Endothelial cell (in vitro differentiated cells): ENCODE results near the gene CHST11. TPM values are rescaled to one million over a fixed set of nuclear protein-coding genes. Genes with fewer than 3 reads are reported as not detected.

Source experiments
- DNase-seq: peaks from one replicate; pipeline ENCODE4 v3.0.0; 2021; ENCODE audit warnings: low spot score
- H3K27ac Mint-ChIP-seq: one replicate; pipeline ENCODE4 v1.8.0; 2021; ENCODE audit warnings: mixed read lengths, inconsistent platforms; ENCODE audit not compliant: unreplicated experiment
- H3K27me3 Mint-ChIP-seq: one replicate; pipeline ENCODE4 v1.8.0; 2021; ENCODE audit warnings: mild to moderate bottlenecking, moderate library complexity, mixed read lengths, inconsistent platforms; ENCODE audit not compliant: unreplicated experiment
- H3K36me3 Mint-ChIP-seq: one replicate; pipeline ENCODE4 v1.8.0; 2021; ENCODE audit warnings: mild to moderate bottlenecking, low read depth, mixed read lengths, inconsistent platforms; ENCODE audit not compliant: unreplicated experiment
- H3K4me1 Mint-ChIP-seq: one replicate; pipeline ENCODE4 v1.8.0; 2021; ENCODE audit warnings: mild to moderate bottlenecking, mixed read lengths, inconsistent platforms; ENCODE audit not compliant: unreplicated experiment
- H3K4me3 Mint-ChIP-seq: one replicate; pipeline ENCODE4 v1.8.0; 2021; ENCODE audit warnings: mild to moderate bottlenecking, mixed read lengths, inconsistent platforms; ENCODE audit not compliant: unreplicated experiment
- H3K9me3 Mint-ChIP-seq: one replicate; pipeline ENCODE4 v1.8.0; 2021; ENCODE audit warnings: mixed read lengths, inconsistent platforms; ENCODE audit not compliant: unreplicated experiment
- CTCF ChIP-seq: fragments of 200-600 bp; sonication (generic); IDR thresholded peaks from one replicate; pipeline ENCODE4 v1.5.0; 2021; ENCODE audit warnings: antibody characterized with exemption; ENCODE audit not compliant: unreplicated experiment
- total RNA-seq: library from RNA; stranded (reverse); fragmentation: NEBNext Ultra II Directional; extraction: Animal tissue kit (Norgen Biotek cat#: 25700); gene quantifications from one replicate; pipeline ENCODE4 v1.2.1, GENCODE V29; 2021; ENCODE audit not compliant: unreplicated experiment

CHST11 gene
- total RNA-seq, 1 donor from 2014 or later, result 11.8 TPM

GRCh38 chr12:104501660-104502059 is 44.9 kb downstream of the CHST11 start:
- TF ChIP-seq CTCF, result no peak
- no peak for DNase-seq
- H3K27me3 Mint-ChIP-seq, result peaks cover 2% of the 10 kb centered on the region
- H3K27ac Mint-ChIP-seq, result no peak overlapping the region
- no peaks in the 10 kb centered on the region for H3K9me3 Mint-ChIP-seq
- H3K36me3 Mint-ChIP-seq, result peaks cover 4% of the 10 kb centered on the region
- no peak overlapping the region for H3K4me3 Mint-ChIP-seq
- H3K4me1 Mint-ChIP-seq, result peaks cover 3% of the 10 kb centered on the region

- DNase-seq, result no peak
- Mint-ChIP-seq H3K9me3 (no peaks in the 10 kb centered on the region), H3K27me3 (peaks cover 2% of the 10 kb centered on the region), H3K4me1 (peaks cover 3% of the 10 kb centered on the region), H3K4me3 (no peak overlapping the region), H3K36me3 (peaks cover 4% of the 10 kb centered on the region), H3K27ac (no peak overlapping the region)
- TF ChIP-seq CTCF, result no peak
Observed at GRCh38 chr12:104502217-104502616, 45.5 kb downstream of the CHST11 start.

- H3K4me1 Mint-ChIP-seq, result peaks cover 3% of the 10 kb centered on the region
- no peaks in the 10 kb centered on the region for H3K9me3 Mint-ChIP-seq
- H3K27ac Mint-ChIP-seq, result no peak overlapping the region
- DNase-seq, result no peak
- TF ChIP-seq CTCF, result no peak
- H3K27me3 Mint-ChIP-seq, result peaks cover 2% of the 10 kb centered on the region
- H3K36me3 Mint-ChIP-seq, result peaks cover 4% of the 10 kb centered on the region
- no peak overlapping the region for H3K4me3 Mint-ChIP-seq
Observed at GRCh38 chr12:104502638-104503037, 45.9 kb downstream of the CHST11 start.

GRCh38 chr12:104503191-104503590 is 46.4 kb downstream of the CHST11 start:
- H3K4me1 Mint-ChIP-seq, result peaks cover 3% of the 10 kb centered on the region
- H3K27me3 Mint-ChIP-seq, result peaks cover 2% of the 10 kb centered on the region
- H3K36me3 Mint-ChIP-seq, result peaks cover 4% of the 10 kb centered on the region
- H3K4me3 Mint-ChIP-seq, result no peak overlapping the region
- H3K27ac Mint-ChIP-seq, result no peak overlapping the region
- TF ChIP-seq CTCF, result no peak
- no peak for DNase-seq
- no peaks in the 10 kb centered on the region for H3K9me3 Mint-ChIP-seq

GRCh38 chr12:104504146-104504545 is 47.4 kb downstream of the CHST11 start:
- Mint-ChIP-seq H3K36me3 (peaks cover 9% of the 10 kb centered on the region), H3K27ac (no peak overlapping the region), H3K27me3 (peaks cover 2% of the 10 kb centered on the region)

More at GRCh38 chr12:104504146-104504545, 47.4 kb downstream of the CHST11 start:
- no peak for TF ChIP-seq CTCF
- Mint-ChIP-seq H3K4me3 (no peak overlapping the region), H3K9me3 (no peaks in the 10 kb centered on the region), H3K4me1 (peaks cover 3% of the 10 kb centered on the region)
- no peak for DNase-seq
